ENCODE data around the gene TUBE1. TPM values are rescaled to one million over a fixed set of nuclear protein-coding genes. Genes with fewer than 3 reads are reported as not detected.

The TUBE1 gene
- total RNA-seq, 1 experiment from 2014 or later, result 17.1 TPM

DNA sequence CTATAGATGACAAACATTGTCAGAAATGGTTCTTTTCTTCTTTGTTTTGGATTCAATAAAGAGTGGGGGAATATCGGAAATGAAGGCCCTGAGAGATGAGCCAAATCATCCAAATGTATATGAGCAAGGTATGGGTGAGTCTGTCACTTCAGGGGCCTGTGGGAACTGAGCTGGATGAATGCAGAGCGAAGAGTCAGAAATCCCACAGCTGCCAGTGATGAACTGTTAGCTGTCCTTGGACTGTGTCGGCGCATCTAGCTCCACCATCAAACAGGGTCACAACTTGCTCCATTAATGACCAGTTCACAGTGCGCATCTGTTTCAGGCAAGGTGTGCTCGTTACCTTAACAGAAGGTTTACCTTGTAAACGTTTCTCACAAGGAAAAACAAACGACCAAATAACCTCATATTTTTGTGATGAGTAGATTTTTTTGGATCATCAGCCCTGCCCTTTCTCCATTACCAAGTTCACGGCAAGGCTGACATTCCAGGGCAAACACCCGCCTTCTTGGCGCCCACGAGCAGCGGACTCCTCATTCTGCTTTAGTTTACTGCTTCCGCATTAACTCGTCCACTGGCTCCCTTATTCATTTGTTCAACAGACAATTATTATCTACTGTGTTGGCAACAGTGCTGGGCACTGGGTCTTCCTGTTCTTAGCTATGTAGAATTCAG lies 48.4 kb downstream of the TUBE1 start:
- in situ Hi-C loops (cut with HindIII; ENCODE audit: low sequenced_read_pairs), result no loop called here
- DNase-seq (ENCODE audit: low spot score), result no peak

DNA sequence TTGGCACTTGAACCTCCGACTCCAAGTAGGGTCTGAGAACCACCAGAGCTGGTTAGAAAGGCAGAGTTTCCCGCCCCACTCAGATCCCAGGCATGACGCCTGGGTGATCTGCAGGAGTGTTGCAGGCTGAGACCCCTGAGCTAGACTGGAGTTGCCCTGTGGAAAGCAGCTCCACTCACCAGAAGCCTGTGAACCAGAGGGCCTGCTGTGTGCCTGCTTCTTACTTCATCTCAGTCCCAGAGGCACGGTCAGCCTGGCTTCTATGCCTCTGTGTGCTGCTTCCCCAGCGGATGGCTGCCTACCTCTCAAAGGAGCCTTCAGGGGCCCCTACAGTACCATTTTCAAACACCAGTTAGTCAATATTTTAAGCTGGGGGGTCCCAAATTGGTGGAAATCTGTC lies 49.0 kb downstream of the TUBE1 start:
- in situ Hi-C loops (cut with HindIII; ENCODE audit: low sequenced_read_pairs), result no loop called here
- DNase-seq (ENCODE audit: low spot score), result no peak

DNA sequence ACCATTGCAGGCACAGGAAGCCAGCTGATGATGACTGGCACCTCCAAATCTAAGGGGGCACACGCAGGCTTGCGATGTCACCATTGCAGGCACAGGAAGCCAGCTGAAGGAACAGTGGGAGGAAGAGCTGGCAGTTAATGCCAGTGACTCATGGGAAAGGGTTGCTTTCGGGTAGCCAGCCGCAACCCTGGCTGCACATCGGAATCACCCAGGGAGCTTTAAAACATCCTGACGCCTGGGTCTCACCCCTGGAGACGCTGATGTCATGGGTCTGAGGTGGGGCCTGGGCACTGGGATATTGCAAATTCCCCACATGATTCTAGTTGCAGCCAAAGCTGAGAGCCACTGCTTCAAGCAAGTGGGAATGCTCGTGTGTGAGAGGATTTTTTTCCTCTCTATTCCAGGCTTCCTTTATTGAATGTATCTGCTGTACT lies 49.5 kb downstream of the TUBE1 start:
- no peak for DNase-seq (ENCODE audit: low spot score)
- in situ Hi-C loops (cut with HindIII; ENCODE audit: low sequenced_read_pairs), result no loop called here

DNA sequence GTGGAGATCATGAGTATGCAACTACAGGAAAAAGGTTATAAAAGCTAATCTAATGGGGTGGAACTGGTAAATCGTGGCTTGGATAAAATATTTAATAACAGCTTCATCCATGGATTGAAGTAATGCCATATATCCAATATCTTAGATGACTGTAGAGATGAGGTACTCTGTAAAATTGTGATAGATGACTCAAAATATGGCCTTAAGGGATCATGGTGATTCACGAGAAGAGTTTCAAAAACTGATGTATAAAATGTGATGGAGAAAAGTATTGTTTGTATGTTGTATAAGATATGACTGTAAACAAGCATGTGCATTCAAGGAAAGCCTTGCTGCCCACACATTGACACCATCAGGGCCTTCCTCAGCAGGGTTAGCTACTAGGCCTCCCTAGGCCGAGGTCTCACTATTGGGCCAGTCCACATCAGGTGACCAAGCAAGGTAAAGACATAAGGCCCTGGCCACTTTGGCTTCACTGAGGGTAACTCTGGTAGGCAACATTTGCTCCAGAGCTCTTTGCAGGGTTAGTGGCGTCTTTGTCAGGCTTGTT lies 51.1 kb downstream of the TUBE1 start:
- in situ Hi-C loops (cut with HindIII; ENCODE audit: low sequenced_read_pairs), result no loop called here
- no peak for DNase-seq (ENCODE audit: low spot score)

DNA sequence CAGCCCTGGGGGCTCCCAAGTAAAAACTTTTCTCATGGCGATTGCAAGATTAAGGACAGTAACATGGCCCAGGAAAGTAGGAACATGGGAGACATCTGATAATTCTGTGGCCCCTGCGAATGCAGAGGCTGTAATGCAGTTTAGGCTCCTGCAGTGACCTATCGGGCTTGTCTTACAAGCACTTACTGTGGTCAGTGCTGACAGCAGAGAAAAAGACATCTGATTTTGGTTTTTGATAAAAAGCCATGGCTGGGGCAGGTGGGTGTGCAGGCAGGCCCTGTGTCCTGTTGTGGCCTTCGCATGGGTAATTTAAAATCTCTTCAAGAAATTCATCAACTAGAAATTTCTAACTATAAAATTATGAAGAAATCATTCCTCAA lies 52.7 kb downstream of the TUBE1 start:
- in situ Hi-C loops (cut with HindIII; ENCODE audit: low sequenced_read_pairs), result no loop called here
- no peak for DNase-seq (ENCODE audit: low spot score)

DNA sequence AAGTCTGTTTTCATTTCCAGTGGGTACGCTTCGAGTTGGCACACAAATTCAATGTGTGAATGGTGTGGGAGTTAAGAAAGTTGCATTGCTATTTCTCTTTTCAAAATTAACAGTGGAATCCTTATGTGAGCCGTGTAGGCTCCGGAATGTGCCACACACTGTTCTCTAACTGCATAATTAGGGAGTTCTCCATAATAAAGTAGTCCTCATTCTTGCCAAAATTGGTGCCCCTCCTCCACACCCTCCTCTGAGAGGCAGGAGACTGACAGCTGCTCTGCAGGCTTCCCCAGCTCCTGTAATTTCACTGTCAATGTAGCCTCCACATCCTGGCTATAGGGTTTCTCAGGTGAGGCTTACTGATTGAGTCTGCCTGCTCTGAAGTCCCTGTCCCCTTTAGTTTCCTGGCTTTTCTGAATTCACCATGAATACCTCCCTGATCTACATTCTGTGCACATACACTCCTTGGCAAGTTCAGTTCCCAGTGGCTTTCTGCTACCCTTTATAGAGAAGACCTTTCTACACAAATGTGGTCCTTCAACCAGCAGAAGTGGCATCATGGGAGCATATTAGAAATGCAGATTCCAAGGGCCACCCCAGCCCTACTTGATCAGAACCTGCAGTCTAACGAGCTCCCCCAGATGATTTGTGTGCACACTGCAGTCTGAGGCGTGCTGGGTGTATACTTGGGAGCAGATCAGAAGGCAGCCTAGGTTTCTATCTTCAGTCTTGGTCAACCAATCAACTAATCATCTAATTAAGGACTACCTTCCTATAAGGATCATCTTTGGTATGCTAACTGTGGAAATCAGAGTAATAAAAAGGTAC lies 53.3 kb downstream of the TUBE1 start:
- DNase-seq (ENCODE audit: low spot score), result no peak
- in situ Hi-C loops (cut with HindIII; ENCODE audit: low sequenced_read_pairs), result no loop called here

DNA sequence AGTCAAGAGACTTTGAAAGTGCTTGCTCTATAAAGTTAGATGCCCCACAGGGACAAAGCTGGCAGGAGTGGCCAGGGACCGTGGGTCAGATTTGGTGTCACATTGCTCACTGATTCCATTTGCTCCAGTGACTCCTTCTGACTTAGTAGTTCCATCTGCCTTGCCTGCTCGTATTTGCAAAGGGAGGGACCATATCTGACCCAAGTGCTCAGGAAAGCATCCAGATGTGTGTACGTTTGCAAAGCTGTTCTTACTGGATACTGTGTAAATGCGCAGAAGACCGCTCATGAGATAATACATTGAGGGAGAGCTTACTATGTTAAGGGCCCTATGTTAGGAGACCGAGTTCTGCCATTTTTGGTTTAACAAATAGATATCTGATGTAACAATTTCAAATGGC lies 54.6 kb downstream of the TUBE1 start:
- in situ Hi-C loops (cut with HindIII; ENCODE audit: low sequenced_read_pairs), result no loop called here
- no peak for DNase-seq (ENCODE audit: low spot score)

DNA sequence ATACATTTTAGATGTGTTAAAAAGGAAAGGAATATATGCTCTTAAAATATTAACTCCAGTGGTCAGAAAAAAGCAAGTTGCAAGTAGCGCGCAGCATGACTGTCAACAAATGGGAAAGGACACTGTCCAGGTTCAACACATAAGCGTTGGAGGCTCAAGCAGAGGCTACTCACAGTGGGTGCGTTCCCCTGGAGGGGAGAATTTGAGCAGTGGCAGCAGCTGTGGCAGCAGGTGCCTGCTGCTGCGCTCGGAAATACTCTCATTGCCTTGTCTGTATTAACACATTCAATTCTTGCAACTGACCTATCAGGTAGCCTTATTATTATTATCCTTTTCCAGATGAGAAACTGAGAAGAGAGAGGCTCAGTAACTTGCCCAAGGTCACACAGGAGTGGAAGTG lies 55.3 kb downstream of the TUBE1 start:
- in situ Hi-C loops (cut with HindIII; ENCODE audit: low sequenced_read_pairs), result no loop called here
- DNase-seq (ENCODE audit: low spot score), result no peak

DNA sequence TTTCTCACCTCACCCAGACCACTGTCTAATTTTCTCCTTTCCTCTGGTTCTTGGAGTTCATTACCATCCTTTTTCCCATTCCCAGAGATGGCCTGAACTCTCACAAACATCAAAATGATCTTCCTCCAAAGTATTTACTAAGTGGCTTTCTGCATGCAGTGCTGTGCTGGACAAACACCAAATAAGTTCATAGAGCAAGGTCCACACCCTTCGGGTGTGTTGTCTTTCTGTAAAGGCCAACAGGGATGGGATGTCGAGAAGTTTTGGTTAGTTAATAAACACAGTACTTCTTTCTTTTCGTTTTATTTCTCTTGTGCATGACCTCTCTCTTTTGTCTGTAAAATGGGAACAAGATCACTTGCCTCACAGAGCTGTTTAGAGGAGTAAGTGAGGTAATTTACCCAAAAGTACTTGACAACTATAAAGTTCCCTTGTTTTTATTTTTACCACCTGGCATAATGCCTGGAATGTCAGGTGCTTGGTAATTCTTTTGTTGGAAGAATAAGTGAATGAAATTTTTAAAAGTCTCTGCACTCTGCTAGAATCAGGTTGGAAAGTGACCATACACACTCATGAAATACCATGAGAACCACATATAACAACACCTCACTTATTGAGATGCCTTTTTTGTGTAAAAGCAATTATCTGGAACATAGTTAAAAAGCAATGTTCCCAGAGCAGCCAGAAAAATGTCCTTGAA lies 56.2 kb downstream of the TUBE1 start:
- in situ Hi-C loops (cut with HindIII; ENCODE audit: low sequenced_read_pairs), result no loop called here
- no peak for DNase-seq (ENCODE audit: low spot score)

DNA sequence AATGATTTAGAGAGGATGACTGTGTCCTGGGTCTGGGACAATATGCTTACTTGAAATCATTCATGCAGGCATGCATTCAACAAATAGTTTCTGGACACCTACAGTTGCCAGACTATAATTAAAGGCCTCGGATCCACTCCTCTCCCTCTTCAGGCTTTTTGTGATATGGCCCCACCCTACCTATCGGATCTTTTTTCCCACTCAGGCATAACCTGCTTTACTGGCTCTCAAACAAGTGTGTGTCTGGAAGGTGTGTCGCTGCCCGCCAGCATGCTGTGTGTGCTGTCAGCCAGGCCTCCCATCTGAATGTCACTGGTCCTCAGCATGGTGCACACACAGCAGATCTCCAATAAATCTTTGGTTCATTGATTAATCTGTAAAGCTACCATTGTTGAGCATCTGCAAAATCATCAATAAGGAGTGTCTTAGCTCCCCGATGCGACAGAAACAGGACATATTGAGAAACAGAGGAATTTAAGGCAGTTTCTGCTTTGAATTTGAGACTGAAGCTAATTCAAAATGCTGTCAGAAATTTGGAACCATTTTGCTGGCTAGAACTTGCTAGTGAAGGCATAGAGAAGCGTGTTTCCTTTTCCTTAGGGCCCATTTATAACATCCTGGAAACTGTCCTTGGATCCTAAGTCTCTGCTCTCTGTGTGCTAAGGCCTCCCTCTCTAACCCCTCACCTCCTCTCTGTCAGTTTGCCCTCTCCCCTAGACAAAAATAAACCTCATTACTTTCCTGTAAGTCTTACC lies 56.9 kb downstream of the TUBE1 start:
- DNase-seq (ENCODE audit: low spot score), result peak; percentile 43
- in situ Hi-C loops (cut with HindIII; ENCODE audit: low sequenced_read_pairs), result no loop called here

DNA sequence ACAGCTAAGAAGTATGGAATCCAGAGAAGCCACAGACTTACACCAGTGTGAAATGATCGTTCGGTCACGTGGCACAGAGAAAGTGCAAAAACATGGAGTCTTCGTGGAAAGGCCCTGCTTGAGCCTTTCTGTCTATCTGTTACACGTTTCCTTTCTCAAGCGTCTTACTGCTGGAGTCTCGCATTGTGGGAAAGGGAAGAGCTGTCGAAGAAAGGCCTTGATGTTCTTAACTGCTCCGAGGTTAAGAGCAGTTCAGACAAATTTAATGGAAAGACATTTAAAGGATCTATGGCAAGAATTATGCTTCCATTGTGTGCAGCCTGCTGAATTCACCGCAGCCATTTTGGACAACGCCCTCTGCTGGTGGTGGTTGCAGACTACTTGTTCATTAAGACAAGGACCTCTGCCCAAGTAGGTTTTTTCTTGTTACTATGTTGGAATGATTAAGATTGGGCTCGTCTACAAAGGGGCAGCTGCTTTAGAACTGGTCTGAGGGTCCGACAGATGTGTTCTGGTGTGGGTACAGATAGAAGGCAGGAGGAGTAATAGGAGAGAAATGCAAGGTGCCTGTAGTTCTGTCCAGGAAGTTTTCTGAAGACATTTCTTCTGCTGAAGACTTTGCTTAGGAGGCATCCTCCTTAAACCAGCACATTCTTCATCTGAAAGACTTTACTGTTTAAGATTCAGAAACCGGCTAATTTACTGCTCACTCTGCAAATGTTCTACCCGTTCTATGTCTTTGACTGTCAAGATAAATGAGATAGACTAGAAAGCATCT lies 58.0 kb downstream of the TUBE1 start:
- in situ Hi-C loops (cut with HindIII; ENCODE audit: low sequenced_read_pairs), result no loop called here
- peak; percentile 70 for DNase-seq (ENCODE audit: low spot score)

DNA sequence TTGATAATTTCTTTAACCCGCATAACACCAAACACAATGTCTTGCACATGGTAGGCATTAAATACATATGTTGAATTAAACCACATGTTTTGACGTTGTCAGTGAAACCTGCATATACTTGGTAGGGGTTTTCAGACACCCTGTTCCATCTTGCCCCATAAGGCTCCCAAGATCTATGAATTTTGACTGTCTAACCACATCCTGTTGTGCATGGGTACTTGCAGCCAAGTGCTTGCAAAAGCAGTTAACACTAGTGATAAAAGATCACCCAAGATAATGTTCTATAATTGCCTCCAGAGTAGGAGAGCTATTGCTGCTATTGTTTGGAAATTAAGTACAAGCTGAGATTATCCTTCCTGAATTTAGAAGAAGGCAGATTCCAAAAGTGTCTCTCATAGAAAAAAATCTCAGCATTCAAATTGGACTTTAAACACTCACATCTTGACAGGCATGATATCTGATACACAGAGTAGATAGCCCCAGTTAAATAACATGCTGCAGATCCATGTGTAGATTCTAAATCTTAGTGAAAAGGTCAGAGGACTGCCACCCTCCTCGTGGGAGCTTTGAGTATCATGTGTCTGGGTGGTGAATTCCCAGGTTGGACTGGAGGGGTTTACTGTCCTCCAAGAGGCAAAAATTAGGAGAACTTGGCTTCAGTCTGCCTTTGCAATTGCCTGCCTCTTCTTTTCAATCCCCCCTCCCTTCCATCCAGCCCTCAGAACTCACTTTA lies 59.2 kb downstream of the TUBE1 start:
- DNase-seq (ENCODE audit: low spot score), result no peak
- in situ Hi-C loops (cut with HindIII; ENCODE audit: low sequenced_read_pairs), result no loop called here

DNA sequence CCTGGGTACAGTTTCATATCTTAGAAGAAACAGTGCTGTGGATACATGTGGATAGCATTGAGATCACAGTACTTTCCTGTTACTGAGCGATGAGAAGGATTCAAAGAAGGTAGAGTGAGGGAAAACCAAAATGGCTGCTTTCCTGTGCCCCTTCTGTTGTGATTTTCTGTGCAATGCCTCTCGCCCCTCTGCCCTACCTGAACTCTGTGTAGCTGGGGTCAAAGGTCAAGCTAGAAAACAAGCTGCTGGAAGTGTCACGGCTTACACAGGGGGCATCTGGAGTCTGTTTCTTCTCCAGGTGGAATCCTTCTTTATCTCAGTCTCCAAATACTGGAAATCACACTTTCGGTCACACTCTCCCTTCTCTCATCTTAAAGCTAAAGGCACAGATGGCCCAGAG lies 60.3 kb downstream of the TUBE1 start:
- no peak for DNase-seq (ENCODE audit: low spot score)
- in situ Hi-C loops (cut with HindIII; ENCODE audit: low sequenced_read_pairs), result no loop called here

DNA sequence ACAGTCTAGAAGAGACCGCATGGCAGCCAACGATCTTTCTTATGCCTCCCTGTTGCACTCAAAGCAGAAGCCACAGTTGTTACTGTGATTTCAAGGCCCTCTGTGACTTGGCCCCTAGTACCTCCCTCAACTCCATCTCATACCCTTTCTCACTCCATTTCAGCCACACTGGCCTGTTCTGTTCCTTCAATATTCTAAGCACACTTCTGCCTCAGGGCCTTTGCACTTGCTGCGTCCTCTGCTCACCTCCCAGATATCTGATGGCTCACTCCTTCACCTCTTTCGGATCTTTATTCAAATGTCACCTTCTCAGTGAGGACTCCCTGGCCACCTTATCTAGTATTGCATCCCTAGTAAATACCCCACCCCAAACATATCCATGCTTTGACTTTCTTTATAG lies 62.8 kb downstream of the TUBE1 start:
- in situ Hi-C loops (cut with HindIII; ENCODE audit: low sequenced_read_pairs), result no loop called here
- no peak for DNase-seq (ENCODE audit: low spot score)

DNA sequence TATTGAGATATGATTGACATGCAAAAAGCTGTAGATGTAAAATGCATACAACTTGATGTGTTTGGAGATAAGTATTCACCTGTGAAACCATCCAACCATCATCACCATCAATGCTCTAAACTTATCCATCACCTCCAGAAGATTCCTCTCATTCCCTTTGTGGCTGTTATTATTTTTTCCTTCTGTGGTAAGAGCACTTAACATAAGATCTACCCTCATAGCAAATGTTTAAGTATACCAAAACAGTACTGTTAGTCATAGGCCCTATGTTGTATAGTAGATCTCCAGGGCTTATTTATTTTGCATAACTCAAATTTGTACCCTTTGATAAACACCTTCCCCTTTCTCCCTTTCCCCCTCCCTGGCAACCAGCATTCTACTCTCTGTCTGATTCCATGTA lies 64.5 kb downstream of the TUBE1 start:
- in situ Hi-C loops (cut with HindIII; ENCODE audit: low sequenced_read_pairs), result no loop called here

DNA sequence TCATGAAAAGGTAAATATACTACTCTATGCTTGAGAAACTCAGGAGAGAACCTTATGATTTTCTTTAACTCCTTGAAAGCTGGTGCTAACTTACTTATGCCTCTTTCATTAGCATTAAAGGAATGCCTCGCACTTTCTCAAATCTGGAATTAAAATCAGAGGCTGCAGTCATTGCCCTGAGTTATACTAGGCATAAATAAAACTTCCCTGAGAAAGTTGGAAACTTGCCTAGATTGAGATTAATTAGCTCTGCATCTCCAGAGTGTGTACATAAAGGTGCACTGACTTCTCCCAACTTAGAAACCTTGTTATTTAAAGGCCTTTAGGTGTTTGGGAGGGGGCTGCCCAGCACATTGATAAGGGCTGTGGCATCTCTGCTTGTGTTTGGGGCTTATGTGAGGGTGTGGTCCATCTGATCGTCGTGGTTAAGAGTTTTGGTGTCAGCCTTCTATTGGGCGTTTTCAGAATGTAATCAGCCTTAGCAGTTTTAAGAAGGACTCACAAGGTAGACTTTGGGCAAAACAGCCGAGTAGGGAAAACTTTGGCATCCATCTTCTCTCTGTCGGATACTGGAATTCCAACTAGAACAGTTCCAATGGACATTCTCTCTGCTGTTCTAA lies 65.5 kb downstream of the TUBE1 start:
- no peak for DNase-seq (ENCODE audit: low spot score)
- in situ Hi-C loops (cut with HindIII; ENCODE audit: low sequenced_read_pairs), result no loop called here

More for the DNA sequence above, 64.5 kb downstream of the TUBE1 start:
- DNase-seq (ENCODE audit: low spot score), result no peak

Measured in G401 (cell line).